GM12875 (cell line): ENCODE results near the gene CNTN5.

Source experiments
- H3K4me3 ChIP-seq: one replicate; pipeline ENCODE4 v1.5.1; 2011; ENCODE audit warnings: low read depth, low read length, control low read depth
- TF ChIP-seq, protein P1 (sequence below): IDR thresholded peaks from 2 replicates; pipeline ENCODE4 v1.5.1; 2011; ENCODE audit warnings: low read depth, mild to moderate bottlenecking, control low read depth, inconsistent platforms, low read length, moderate library complexity, borderline replicate concordance; ENCODE audit not compliant: insufficient read depth

The CNTN5 gene

DNA sequence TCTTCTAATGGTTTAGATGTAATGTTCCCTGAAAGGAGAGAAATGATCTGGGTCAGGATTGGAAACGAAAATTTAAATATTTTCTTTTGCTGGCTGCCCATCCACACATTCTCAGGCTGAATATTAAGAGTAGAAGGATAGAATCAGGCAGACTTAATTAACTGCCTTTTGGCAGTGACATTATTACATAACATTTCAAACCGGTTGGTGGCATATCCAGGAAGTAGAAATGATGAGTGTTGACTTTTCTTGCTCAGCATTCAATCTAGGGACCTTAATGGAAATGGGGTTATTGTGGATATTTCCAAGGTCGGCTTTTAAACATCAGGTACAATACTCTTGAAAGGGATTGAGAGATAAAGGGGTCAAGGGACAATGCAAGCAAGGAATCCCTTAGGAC lies 989.0 kb downstream of the CNTN5 start:
- H3K4me3 ChIP-seq, result no peak overlapping the region
- TF ChIP-seq, protein P1, sequence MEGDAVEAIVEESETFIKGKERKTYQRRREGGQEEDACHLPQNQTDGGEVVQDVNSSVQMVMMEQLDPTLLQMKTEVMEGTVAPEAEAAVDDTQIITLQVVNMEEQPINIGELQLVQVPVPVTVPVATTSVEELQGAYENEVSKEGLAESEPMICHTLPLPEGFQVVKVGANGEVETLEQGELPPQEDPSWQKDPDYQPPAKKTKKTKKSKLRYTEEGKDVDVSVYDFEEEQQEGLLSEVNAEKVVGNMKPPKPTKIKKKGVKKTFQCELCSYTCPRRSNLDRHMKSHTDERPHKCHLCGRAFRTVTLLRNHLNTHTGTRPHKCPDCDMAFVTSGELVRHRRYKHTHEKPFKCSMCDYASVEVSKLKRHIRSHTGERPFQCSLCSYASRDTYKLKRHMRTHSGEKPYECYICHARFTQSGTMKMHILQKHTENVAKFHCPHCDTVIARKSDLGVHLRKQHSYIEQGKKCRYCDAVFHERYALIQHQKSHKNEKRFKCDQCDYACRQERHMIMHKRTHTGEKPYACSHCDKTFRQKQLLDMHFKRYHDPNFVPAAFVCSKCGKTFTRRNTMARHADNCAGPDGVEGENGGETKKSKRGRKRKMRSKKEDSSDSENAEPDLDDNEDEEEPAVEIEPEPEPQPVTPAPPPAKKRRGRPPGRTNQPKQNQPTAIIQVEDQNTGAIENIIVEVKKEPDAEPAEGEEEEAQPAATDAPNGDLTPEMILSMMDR, result no peak

DNA sequence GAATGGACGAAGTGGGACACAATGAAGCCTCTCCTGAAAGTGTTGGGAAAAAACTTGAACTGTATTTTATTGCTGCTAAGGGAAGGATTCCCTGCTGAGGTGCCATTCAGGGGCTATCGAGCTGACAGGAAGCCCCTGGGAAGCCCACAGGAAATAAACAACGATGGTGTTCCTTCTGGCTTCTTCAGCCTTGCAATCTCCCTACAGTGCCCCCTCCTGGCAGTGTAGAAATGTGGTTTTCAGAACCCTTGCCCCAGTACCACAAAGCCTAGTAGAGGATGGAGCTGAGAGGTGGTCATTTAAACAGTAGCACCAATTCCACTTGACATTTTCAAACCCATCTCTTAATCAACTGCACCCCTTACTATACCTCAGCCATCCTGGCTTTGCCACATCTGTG lies 989.6 kb downstream of the CNTN5 start:
- H3K4me3 ChIP-seq, result no peak overlapping the region
- TF ChIP-seq, protein P1, result 0 out of 2 replicates have a peak, but pooled peaks have one; percentile 17

DNA sequence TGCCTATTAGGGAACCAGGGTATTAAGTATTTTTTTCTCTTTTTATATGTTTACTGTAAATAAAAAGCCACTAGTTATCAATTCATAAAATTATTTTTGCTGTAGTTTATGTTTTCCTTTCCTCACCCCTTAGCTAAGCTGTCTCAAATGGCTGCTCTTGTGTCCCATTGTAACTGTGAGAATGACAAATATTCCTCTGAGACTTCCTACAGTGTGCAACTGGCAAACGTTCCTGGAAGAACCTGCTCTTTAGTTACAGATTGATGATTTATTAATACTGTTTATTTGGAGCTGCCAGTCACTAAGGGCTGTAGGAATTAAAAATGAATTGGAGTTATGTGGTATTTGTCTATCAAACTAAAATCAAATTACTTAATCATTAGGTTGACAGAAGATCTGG lies 990.9 kb downstream of the CNTN5 start:
- TF ChIP-seq, protein P1, result no peak
- no peak overlapping the region for H3K4me3 ChIP-seq

DNA sequence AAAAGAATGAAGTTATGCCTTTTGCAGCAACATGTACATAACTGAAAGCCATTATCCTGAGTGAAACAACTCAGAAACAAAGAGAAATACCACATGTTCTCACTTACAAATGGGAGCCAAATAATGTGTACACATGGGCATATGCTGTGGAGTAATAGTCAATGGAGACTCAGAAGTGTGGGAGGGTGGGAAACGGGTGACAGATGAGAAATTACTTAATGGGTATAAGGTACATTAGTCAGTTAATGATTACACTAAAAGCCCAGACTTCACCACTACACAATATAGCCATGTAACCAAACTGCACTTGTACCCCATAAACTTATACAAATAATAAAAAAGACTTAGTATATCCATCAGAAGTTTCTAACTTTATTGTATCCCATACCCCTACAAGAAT lies 992.3 kb downstream of the CNTN5 start:
- TF ChIP-seq, protein P1, result no peak
- H3K4me3 ChIP-seq, result no peak overlapping the region

DNA sequence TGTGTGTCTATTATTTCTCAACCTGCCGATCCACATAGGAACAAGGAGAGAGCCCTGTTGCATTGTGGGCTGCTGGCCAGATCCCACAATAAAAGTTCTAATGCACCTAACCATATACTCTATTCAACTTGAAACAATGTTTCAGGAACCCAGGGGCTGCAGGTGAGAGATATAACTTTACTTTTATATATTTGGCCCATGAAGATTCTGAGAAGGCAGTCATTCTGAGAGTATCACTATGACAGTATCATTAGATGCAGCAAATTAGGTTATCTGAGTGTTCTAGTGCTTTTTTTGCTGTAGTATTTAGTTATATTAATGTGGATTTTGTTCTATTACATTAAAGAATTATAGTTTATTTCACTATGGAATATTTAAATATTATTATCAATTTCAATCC lies 1011.2 kb downstream of the CNTN5 start:
- TF ChIP-seq, protein P1, result no peak
- no peak overlapping the region for H3K4me3 ChIP-seq

DNA sequence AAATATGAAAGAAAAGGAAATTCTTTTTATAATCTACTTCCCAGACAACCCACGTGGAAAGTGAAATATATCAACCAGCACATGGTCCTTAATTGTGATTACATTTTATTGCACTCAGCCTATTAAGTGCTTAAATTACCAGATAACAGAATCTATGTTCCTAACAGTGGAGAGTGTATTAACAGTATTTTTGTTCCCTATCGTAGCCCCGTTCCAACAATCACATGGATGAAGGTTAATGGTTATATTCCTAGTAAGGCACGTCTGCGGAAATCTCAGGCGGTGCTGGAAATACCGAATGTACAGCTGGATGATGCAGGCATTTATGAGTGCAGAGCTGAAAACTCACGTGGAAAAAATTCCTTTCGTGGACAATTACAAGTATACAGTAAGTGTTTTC lies 1040.3 kb downstream of the CNTN5 start:
- no peak overlapping the region for H3K4me3 ChIP-seq
- TF ChIP-seq, protein P1, result no peak

DNA sequence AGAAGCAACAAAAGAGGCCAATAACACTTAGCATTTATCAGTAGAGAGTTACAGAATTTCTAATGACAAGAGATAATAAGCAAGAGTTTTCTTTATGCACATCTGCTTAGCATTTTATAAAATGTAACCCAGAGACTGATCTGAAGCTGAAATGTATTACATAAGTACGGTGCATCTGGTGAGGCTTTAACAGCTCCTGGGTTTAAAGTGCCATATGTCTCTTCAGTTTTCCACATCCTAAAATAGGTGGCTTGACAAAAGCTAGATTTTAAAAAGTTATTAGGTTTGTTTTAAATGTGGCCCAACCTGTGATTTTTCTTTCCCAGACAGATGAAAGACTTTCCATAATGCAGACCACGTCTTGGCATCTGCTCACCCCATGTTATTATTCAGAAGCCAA lies 1045.7 kb downstream of the CNTN5 start:
- TF ChIP-seq, protein P1, result no peak
- no peak overlapping the region for H3K4me3 ChIP-seq
